ENCODE results near the gene ZCCHC9. TPM values are rescaled to one million over a fixed set of nuclear protein-coding genes. Genes with fewer than 3 reads are reported as not detected.

The ZCCHC9 gene
- total and polyA plus RNA-seq, 2 donors (not counting 1 experiment from before 2014, with no cell fraction given) = 8.8 to 23.0 TPM

DNA sequence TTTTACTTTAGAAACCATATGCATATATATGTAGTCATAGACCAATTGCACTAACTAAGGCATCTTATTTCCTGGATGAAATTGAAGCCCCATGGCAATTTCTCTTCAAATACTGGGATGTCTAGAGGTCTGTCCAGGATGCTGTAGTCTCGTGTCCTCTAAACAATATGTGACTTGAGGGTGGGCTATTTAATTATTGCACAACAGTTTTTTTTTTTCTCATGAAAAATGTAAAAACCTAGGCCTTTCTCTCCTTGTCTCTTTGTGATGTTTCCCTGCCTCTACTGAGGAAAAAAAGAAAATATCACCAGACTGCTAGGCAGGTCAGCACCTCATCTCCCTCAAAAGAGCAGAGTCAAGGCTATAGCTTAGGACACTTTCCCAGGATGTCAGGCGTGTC, 34.6 kb downstream of the ZCCHC9 start:
- H3K79me2 ChIP-seq (ENCODE audit: control insufficient read depth, insufficient read depth, low read length) = no peaks in the 10 kb centered on the region

DNA sequence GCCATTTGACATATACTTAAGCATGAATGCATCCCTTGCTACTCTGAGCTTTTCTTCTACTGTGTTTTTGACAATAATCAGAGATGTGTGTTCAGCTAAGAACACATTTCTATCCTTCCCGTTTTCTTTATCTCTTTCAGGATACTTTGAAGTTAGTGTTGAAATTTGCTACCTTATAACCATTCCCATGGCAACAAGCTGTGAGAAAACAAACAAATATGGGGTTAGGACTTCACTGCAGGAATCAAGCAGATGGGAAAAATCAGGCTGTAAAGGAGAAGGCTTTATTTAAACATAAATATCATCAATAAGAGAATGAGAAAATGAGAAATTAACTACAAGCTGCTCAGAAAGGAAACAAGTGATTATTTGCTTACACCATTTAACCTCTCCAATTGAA, 35.2 kb downstream of the ZCCHC9 start:
- Histone ChIP-seq H4K20me1 (ENCODE audit: control insufficient read depth, insufficient read depth, low read length, poor library complexity, severe bottlenecking) (no peaks in the 10 kb centered on the region), H3K4me1 (ENCODE audit: control insufficient read depth in 2 of 2, insufficient read depth in 2 of 2, low read length in 2 of 2) (no peaks in the 10 kb centered on the region), H3K9ac (ENCODE audit: low read length) (no peak overlapping the region), H3K4me2 (replicated peaks; ENCODE audit: low read depth, low read length, poor library complexity, severe bottlenecking) (no peak overlapping the region), H3K4me3 (ENCODE audit: control extremely low read depth in 1 of 5, extremely low read depth in 1 of 5, insufficient read depth in 1 of 5, low read depth in 2 of 5, low read length in 4 of 5) (no peak overlapping the region), H3K27ac (ENCODE audit: low read length in 2 of 2) (no peak overlapping the region), H3K9me3 (ENCODE audit: control extremely low read depth in 1 of 3, control insufficient read depth in 2 of 3, insufficient read depth in 1 of 3, low read length in 2 of 3) (peaks cover 2 to 12% (median 4%) of the 10 kb centered on the region in 3 donors), H3K36me3 (replicated peaks in 1 of 2; ENCODE audit: control extremely low read depth in 1 of 2, control insufficient read depth in 1 of 2, extremely low read depth in 1 of 2, insufficient read depth in 2 of 2, low read length in 1 of 2) (no peaks in the 10 kb centered on the region), H2AFZ (ENCODE audit: insufficient read depth, low read depth, low read length, poor library complexity, severe bottlenecking) (no peak overlapping the region), H3K79me2 (ENCODE audit: control insufficient read depth, insufficient read depth, low read length) (no peaks in the 10 kb centered on the region), H3K27me3 (replicated peaks in 1 of 4; ENCODE audit: control extremely low read depth in 1 of 4, control insufficient read depth in 3 of 4, insufficient read depth in 4 of 4, low read length in 3 of 4) (peaks cover 0 to 3% (median 0%) of the 10 kb centered on the region in 4 experiments)
- no peaks in the 10 kb centered on the region for H3K4me1 Mint-ChIP-seq
- intact Hi-C loops (cut with micrococcal nuclease) = no loop called here
- no peak overlapping the region for H3K27ac Mint-ChIP-seq
- ATAC-seq (ENCODE audit: low read depth) (no peak), DNase-seq (no peak)
- no peak for TF ChIP-seq EZH2 (IDR thresholded peaks at IDR 0.05; ENCODE audit: borderline replicate concordance, insufficient read depth, low read depth, low read length, poor library complexity, severe bottlenecking)
- TF ChIP-seq CTCF (IDR thresholded peaks at IDR 0.05) = no peak
- ChIA-PET POLR2A (no interaction called here), CTCF (no interaction called here)
- peaks cover 3% of the 10 kb centered on the region for H3K27me3 Mint-ChIP-seq
- no peaks in the 10 kb centered on the region for H3K9me3 Mint-ChIP-seq (ENCODE audit: insufficient read depth)
- no peak overlapping the region for H3K4me3 Mint-ChIP-seq
- no CpG with 5 or more reads among the region's 1 CpG for WGBS (ENCODE audit: insufficient coverage)

More for the DNA sequence above, 34.6 kb downstream of the ZCCHC9 start:
- Histone ChIP-seq H3K36me3 (replicated peaks in 1 of 2; ENCODE audit: control extremely low read depth in 1 of 2, control insufficient read depth in 1 of 2, extremely low read depth in 1 of 2, insufficient read depth in 2 of 2, low read length in 1 of 2) (no peaks in the 10 kb centered on the region), H3K4me3 (ENCODE audit: control extremely low read depth in 1 of 5, extremely low read depth in 1 of 5, insufficient read depth in 1 of 5, low read depth in 2 of 5, low read length in 4 of 5) (no peak overlapping the region), H4K20me1 (ENCODE audit: control insufficient read depth, insufficient read depth, low read length, poor library complexity, severe bottlenecking) (no peaks in the 10 kb centered on the region), H3K4me1 (ENCODE audit: control insufficient read depth in 2 of 2, insufficient read depth in 2 of 2, low read length in 2 of 2) (no peaks in the 10 kb centered on the region), H3K4me2 (replicated peaks; ENCODE audit: low read depth, low read length, poor library complexity, severe bottlenecking) (no peak overlapping the region), H3K27ac (ENCODE audit: low read length in 2 of 2) (no peak overlapping the region), H2AFZ (ENCODE audit: insufficient read depth, low read depth, low read length, poor library complexity, severe bottlenecking) (no peak overlapping the region), H3K9ac (ENCODE audit: low read length) (no peak overlapping the region), H3K27me3 (replicated peaks in 1 of 4; ENCODE audit: control extremely low read depth in 1 of 4, control insufficient read depth in 3 of 4, insufficient read depth in 4 of 4, low read length in 3 of 4) (no peaks in the 10 kb centered on the region), H3K9me3 (ENCODE audit: control extremely low read depth in 1 of 3, control insufficient read depth in 2 of 3, insufficient read depth in 1 of 3, low read length in 2 of 3) (peaks cover 2 to 12% (median 4%) of the 10 kb centered on the region in 3 donors)
- WGBS (ENCODE audit: insufficient coverage) = 100% methylated on average over 1 of the region's 2 CpGs
- H3K9me3 Mint-ChIP-seq (ENCODE audit: insufficient read depth) = no peaks in the 10 kb centered on the region
- peaks cover 3% of the 10 kb centered on the region for H3K27me3 Mint-ChIP-seq
- no peak for ATAC-seq (ENCODE audit: low read depth)
- intact Hi-C loops (cut with micrococcal nuclease) = no loop called here
- H3K4me1 Mint-ChIP-seq = no peaks in the 10 kb centered on the region
- ChIA-PET POLR2A (no interaction called here), CTCF (no interaction called here)
- no peak overlapping the region for H3K27ac Mint-ChIP-seq
- TF ChIP-seq CTCF (IDR thresholded peaks at IDR 0.05) = no peak
- TF ChIP-seq EZH2 (IDR thresholded peaks at IDR 0.05; ENCODE audit: borderline replicate concordance, insufficient read depth, low read depth, low read length, poor library complexity, severe bottlenecking) = no peak
- no peak for DNase-seq
- no peak overlapping the region for H3K4me3 Mint-ChIP-seq

Data from B cell (primary cell).